ENCODE results near the gene ADCY1. TPM values are rescaled to one million over a fixed set of nuclear protein-coding genes. Genes with fewer than 3 reads are reported as not detected.
"Not testable (repeated sequence)": the region's sequence is repeated elsewhere in the genome, so short reads cannot be mapped to it uniquely, and the experiment has no call there.

ADCY1 gene
- 4.6 TPM for total RNA-seq

- no peak for DNase-seq (ENCODE audit: low spot score)
These were observed at the start of gene ADCY1 for GRCh38 chr7:45573661-45574415. TSS of gene ADCY1 (plus strand) at chr7:45574368. CDS start at chr7:45574544, 176 bp downstream.

DNA sequence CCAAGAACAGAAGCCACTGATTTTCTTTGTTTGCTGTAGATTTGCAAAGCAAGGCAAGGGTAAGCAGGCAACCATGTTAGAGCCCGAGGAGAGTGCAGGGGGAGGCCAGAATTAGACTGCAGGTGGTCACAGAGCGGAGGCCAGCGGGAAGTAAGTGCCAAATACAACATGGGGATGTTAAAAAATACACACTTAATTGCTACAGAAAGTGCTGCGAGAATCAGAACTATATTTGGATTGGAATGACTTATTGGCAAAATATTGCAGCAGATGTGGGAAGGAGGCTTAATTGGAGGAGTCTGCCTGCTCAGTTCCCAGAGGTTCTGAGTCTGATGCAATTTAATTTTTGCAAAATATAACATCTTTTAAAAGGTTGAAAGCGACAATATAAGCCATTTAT, 49.7 kb upstream of the ADCY1 start:
- DNase-seq (ENCODE audit: low spot score), result no peak

DNA sequence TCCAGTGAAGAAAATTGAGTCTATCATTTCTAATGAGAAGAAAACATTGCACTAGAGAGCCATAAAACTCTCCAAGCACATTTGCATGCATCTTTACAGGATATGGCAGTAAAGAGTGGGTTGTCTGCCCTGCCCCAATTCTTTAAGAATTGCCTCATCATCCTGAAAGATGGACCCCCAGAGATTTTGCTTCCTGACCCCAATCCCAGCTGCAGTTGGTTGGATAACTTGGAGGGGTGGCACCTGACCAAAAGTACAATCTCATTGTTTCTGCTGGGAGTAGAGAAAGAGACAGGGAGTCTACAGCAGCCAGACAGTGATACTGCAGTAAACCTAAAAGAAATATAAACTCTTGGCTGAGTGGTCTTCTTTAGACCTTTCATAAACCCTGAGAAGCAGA, 49.1 kb upstream of the ADCY1 start:
- no peak for DNase-seq (ENCODE audit: low spot score)

DNA sequence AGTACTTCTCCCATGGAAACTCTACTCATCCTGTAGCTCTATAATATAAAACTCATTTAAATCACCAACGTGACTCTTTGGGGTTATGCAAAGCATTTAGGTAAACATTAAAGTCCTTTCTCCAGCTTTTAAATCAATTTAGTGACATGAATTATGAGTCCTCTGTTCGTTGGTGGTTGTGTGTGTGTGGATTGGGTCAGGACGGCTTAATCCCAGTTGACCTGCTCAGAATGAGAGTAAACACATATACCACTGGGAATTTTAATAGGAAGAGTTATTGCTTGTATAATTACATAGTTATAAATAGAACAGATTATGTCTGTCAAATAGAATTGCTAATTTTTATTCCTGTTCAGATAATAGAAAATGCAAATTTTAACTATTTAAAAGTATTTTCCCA, 30.7 kb upstream of the ADCY1 start:
- DNase-seq (ENCODE audit: low spot score), result no peak

GRCh38 chr7:45545105-45545710, 29.0 kb upstream of the ADCY1 start:
- DNase-seq (ENCODE audit: low spot score), result not testable (repeated sequence)

DNA sequence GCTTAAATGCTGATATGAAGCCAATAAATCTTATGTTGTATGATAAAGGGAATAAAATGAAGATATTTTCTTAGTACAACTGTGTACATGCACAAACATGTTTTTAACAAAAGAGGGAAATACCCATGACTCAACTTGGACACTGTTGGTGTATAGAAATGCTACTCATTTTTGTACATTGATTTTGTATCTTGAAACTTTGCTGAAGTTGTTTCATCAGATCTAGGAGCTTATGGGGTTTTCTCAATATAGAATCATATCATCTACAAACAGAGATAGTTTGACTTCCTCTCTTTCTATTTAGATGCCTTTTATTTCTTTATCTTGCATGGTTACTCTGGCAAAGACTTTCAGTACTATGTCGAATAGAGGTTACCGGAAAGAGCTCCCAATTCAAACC, 25.3 kb upstream of the ADCY1 start:
- DNase-seq (ENCODE audit: low spot score), result not testable (repeated sequence)

- DNase-seq (ENCODE audit: low spot score), result no peak
These were observed 10.8 kb upstream of the ADCY1 start for GRCh38 chr7:45563401-45563800.

GRCh38 chr7:45563941-45564461, 10.2 kb upstream of the ADCY1 start:
- no peak for DNase-seq (ENCODE audit: low spot score)

GRCh38 chr7:45564485-45564884, 9.7 kb upstream of the ADCY1 start:
- no peak for DNase-seq (ENCODE audit: low spot score)

GRCh38 chr7:45564886-45565455, 9.2 kb upstream of the ADCY1 start:
- no peak for DNase-seq (ENCODE audit: low spot score)

- DNase-seq (ENCODE audit: low spot score), result no peak
These were observed 7.8 kb upstream of the ADCY1 start for GRCh38 chr7:45566386-45566785.

- no peak for DNase-seq (ENCODE audit: low spot score)
These were observed 7.2 kb upstream of the ADCY1 start for GRCh38 chr7:45566961-45567360.

DNA sequence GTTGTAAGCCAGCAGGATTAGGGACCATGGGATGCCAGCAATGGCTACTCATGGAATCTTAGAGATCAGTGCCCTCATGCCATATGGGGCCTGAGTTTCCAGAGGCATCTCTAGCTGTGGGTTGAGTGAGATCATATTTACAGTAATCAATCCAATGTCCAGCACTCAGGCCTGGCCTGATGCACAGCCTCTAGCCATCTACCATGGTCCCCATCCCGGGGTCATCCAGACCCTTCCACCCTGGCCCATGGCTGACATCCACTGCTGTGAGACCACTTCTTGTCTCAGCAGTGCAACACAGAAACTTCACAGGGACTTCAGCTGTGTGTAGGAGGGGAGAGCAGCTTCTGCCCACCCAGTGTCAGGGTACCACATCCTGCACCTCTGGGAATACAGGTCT, 6.5 kb upstream of the ADCY1 start:
- no peak for DNase-seq (ENCODE audit: low spot score)

- DNase-seq (ENCODE audit: low spot score), result no peak
These were observed 5.5 kb upstream of the ADCY1 start for GRCh38 chr7:45568536-45569289.

DNA sequence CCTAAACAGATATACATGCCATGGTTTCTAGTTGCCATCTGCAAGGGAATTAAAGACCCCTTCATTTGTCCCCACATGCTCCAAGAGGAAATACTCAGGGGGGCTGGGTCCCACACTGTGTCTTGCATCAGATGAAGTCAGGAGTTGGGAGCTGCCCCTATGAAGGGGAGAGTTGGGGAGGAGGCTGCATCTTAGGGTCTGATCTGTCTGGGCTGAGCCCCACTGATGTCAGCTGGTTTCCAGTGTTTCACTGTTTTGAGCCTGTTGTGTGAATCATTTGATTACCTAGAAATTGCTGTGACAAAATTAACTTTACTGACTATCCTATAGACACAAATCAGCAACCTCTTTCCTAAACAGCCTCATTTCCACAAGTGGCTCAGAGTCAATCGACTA, 4.9 kb upstream of the ADCY1 start:
- DNase-seq (ENCODE audit: low spot score), result no peak

DNA sequence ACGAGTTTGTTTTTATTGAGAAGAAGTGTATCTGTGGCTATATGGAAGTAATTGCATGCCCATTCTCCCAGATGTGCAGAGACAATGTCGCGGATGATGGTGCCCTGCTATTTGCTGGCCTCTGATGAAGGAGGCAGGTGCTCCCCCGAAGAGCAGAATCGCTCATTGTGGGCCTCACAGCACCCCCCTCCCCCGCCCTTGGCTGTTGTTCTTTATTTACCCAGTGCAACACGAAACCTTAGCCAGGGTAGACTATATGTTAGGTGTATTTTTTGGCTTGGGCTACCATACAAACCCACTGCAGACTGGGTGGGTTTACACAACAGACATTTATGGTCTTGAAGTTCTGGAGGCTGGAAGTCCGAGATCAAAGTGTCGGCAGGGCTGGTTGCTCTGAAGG, 3.4 kb upstream of the ADCY1 start:
- no peak for DNase-seq (ENCODE audit: low spot score)

GRCh38 chr7:45573204-45573603, 964 bp upstream of the ADCY1 start:
- DNase-seq (ENCODE audit: low spot score), result no peak

DNA sequence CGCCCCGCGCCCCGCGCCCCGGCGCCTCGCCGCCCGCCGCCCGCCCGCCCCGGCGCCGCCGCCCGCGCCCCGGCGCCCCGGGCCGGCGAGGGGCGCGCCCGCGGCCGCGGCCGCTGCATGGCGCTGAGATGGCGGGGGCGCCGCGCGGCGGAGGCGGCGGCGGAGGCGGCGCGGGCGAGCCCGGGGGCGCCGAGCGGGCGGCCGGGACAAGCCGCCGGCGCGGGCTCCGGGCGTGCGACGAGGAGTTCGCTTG, 174 bp downstream of the ADCY1 start:
- DNase-seq (ENCODE audit: low spot score), result no peak

DNA sequence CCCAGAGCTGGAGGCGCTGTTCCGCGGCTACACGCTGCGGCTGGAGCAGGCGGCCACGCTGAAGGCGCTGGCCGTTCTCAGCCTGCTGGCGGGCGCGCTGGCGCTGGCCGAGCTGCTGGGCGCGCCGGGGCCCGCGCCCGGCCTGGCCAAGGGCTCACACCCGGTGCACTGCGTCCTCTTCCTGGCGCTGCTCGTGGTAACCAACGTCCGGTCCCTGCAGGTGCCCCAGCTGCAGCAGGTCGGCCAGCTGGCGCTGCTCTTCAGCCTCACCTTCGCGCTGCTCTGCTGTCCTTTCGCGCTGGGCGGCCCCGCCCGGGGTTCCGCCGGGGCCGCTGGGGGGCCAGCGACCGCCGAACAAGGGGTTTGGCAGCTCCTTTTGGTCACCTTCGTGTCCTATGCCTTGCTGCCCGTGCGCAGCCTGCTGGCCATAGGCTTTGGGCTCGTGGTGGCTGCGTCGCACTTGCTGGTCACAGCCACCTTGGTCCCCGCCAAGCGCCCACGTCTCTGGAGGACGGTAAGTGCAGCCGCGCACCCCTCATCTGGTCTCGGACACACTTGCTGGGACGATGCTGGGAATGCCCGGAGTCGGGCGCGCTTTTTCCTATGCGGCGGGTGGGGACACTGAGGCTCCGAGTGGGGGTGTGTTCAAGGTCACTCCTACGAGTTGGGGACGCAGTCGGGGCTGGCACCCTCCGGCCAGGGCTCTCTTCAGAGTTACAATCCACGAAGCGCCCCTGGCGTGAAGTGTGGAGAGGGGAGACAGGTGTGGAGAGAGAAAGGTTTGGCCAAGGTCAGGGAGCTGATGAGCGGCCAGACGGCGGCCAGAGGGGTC, 717 bp downstream of the ADCY1 start:
- DNase-seq (ENCODE audit: low spot score), result no peak

DNA sequence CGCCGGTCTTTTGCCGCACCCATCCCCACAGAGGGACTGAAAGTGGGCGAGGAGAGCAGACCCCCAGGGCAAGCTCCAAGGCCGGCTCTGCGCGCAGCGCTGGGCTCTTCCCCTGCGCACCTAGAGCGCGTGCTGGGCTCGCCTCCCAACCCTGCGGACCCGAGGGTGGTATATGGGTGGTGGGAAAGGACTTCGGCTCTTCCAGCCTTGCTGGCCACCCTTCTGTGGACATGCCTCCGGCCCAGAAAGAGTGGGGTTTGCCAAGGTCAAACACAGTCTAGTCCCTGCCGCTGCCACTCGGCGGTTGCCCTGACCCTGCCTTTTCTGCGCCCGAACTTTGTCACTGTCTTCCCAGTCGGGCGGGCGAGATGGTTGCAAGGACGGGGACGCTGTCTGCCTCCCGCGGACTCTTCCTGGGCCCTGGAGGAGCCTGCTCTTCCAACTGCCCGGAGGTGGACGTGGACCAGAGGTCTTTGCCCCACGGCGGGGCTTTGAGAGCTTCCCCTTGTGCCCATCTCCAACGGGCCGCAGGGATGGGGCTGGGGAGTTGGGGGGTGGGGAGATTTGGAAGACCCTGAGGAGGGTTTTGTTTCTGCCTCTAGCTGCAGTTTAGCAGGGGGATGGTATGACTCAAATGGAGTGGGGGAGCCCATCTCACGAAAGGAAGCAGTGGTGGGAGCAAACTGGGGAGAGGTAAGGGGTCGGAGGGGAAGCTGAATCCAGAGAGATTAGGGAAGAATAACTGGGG, 1.5 kb downstream of the ADCY1 start:
- DNase-seq (ENCODE audit: low spot score), result no peak
